NCI-H146 treated with DMSO at 0.1 percent for 48 hours (cell line): Measurements from ENCODE around the gene MYO1C.

ENCODE experiments used
- DNase-seq: peaks from one replicate; lab custom pipeline; 2025; ENCODE audit not compliant: unreplicated experiment; lab: John Stamatoyannopoulos, UW

MYO1C gene

DNA sequence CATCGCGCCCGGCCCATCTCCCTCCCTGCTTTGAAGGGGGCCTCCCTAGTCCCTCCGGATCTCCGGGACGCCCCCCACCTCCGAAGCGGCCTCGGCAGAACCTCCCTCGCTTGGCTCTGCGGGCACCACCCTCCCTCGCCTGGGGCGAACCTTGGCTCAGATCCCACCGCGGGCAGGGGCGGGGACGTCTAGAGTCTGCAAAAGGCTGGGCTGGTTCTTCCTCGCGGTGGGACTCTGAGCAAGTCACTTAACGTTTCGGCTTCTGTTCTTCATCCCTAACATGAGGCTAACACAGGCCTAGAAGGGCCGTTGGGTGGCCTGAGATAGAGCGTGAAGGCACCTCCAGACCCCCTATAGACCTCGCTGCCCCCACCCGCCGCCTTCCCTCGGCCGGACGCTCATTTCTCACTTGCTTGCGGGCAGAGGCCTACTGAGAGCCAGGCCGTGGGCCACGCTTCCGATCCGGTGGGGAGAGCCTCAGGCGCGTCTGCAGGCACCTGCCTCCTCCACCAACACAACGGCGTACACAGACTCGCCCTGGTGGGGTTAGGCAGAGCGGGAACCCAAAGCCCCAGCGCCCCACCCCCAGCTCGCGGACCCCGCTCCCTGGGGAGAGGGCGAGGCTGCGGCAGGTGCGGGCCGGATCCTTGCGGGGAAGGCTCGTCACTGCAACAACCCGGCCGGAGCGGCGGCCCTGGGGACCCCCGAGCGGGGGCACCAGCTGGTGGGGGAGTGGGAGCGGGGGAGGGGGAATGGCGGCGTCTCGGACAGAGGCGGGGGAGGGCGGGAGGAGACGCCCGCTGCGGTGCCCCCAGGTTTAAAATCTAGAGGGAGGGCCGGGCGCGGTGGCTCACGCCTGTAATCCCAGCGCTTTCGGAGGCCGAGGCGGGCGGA, 5.4 kb downstream of the MYO1C start:
- peak; percentile 79 for DNase-seq

DNA sequence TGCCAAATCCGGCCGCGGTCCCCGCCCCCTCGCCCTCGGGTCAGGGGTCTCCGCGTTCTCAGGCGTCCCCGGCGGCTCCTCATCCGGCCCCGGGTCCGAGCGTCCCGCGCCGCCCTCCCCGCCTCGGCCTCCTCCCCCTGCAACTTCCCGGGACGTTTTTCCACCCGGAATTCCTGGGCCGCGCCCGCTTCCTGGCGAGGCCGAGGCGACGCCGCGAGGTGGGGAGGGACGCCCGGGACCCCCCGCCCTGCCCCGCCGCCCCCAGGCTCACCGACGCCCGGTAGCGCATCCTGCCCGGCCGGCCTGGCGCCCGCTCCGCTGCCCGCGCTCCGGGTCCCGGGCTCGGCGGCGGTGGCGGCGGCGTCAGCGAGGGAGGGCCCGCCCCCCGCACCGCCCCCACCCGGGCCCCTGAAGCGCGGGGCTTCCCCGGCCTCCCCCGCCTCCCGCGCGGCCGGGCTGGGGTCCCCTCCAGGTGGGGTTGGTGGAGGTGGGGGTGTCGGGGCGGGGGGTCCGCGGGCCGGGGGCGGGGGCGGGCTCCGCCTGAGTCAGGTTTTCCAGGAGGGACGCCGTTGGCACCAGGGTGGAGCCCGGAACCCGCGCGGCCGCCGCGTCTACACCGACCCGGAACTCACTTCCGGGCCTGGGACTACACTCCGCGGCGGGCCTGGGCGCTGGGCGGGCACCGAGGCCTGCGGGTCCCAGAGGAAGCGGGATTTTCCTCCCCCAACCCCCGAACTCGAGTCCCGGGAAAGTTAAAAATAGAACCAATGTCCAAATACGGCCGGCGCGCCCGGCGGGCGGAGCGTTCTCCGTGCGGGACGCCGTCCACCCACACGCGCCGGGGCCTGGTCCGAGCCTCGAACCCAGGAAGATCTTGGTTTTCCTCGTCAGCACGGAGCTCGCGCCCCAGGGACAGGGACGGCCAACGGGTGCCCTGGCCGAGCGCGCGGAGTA, 6.8 kb downstream of the MYO1C start:
- DNase-seq = no peak

DNA sequence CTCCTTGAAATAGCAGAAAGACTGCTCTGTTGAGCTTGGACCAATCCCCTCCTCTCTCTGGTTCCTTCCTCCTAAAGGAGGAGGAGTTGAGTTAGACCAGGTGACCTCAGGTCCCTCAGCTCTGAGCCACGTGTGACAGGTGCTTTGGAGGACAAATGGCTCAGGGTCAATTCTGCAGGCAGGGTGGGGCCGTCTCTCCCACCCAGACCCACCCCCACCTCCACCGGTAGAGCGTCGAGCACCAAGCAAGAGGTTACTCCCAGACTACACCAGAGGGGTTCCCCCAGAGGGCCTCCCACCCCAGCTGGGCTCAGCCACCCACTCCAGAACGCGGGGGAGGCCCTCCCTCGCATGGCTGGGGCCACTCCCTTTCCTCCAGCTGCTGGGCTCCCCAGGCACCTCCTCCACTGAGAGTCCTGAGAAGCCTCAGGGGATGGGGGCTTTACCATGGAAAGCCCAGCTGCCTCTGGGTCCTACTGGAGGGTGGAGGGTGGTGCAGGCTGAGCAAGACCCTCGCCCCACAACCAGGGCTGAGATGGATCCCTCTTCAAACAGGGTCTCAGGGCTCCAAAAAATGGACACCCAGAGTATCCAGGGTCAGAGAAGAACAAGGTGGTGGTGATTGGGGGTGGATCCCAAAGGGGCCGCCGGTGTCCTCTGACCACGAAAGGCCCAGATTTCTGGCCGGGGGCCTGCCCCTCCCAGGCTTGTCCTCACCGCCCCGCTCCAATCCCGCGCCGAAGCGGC, 7.6 kb downstream of the MYO1C start:
- DNase-seq = peak; percentile 50

DNA sequence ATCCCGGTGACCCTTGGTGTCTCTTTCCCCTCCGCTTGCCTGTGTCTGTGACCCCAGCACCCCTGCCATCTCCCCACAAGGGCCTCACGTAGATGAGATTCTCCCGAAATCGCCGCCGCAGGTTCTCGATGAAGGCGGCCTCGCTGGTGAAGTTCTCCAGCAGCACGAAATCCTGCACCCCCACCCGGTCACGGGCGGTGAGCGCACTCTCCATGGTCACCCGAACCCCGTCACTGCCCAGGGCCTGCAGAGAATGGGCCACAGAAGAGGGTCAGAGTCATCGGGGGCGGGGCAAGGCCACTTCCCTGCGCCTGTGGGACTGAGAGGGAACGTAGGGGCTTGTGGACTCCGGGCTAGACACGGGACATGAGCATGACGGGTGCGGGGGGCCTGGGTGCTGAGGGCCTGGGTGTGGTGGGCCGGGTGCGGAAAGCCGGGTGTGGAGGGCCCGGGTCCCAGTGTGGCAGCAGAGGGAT, 8.4 kb downstream of the MYO1C start:
- DNase-seq = no peak

DNA sequence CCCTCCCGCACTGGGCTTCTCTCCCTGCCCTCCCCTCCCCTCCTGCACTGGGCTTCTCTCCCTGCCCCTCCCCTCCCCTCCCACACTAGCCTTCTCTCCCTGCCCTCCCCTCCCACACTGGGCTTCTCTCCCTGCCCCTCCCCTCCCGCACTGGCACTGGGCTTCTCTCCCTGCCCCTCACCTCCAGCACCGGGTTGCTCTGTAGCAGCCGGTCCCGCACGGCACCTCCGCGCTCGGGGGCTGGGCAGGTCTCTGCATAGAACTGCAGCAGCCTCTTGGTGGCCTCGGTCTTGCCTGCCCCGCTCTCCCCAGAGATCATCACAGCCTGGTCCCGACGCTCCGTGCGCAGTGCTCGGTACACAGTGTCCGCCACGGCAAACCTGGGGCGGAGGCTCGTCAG, 9.8 kb downstream of the MYO1C start:
- no peak for DNase-seq

DNA sequence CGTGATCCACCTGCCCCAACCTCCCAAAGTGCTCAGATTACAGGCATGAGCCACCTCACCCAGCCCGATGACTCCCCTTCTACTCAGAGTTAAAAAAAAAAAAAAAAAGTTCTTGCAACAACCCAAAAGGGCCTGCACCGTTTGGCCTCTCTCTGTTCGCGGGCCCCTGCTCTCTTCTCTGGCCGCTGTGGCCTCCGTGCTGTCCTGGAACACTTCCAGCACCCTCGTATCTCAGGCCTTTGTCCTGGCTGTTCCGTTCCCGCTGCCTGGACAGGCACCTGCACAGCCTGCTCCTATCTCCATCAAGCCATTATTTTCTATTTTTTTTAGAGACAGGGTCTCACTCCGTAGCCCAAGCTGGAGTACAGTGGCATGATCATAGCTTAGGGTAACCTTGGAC, 10.8 kb downstream of the MYO1C start:
- no peak for DNase-seq

DNA sequence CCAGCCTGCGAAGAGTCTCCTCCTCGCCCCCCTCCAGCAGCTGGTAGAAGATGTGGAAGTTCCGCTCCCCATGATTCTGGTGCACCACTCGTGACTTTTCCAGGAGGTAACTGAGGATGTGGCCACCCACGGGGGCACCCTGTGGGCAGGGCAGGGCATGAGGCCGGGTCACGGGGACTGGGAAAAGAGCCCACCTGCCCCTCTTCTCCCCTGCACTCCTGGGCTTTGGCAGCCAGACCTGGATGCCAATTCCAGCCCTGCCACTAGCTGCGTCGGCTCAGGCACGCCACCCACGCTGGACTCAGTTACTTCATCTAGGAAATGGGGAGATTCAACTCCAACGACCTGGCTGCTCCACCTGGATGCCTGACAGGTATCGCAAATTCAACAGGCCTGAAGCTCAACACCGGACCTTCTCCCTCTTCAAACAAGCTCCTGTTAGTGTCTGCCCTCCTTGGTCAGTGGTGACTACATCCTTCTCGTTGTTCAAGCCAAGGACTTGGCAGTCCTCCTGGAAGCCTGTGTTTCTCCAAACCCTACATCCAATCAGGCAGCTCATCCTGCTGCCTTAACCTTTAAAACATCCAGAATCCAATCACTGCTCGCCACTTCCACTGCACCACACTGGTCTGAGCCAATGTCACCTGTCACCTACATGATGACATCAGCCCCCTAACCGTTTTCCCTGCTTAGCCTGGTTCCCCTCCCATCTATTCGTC, 11.6 kb downstream of the MYO1C start:
- DNase-seq = no peak

DNA sequence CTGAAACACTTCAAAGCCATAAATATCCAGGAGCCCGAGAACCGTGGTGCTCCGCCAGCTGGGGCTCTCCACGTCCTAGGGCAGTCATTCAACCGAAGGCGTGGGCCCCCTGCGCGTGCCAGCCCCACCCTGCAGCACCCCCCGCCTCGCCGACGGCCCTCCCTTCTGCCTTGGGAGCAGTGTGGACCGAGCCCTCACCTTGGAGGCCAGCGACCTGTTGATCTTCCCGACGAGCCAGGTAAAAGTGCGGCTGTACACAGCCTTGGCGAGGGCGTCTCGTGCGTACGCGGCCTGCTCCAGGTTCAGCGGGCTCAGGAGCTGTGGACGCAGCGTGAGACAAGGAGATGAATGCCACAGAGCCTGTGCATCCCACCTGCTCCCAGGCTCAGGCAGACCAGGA, 14.1 kb downstream of the MYO1C start:
- DNase-seq = no peak

DNA sequence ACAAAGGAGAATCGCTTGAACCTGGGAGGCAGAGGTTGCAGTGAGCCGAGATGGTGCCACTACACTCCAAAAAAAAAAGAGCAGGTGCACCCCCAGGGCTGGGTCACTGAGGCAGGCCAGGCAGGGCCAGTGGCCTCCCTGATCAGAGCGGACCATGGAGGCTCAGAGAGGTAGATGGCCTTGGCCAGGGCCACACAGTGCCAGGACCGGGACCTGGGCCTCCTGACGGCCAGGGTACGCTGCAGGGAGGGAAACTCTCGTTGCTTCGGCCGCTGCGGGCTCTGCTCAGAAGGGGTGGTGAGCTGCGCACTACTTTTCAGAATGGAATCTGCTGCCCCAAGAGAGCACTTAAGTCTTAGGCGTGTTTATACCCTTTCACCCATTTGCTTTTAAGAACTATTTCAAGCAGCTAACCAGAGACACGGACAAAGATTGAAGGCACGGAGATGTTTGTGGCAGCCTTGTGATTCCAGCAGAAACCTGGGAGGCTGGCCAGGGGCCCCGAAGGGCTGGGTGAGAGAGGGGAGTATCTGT, 17.1 kb downstream of the MYO1C start:
- DNase-seq = no peak

DNA sequence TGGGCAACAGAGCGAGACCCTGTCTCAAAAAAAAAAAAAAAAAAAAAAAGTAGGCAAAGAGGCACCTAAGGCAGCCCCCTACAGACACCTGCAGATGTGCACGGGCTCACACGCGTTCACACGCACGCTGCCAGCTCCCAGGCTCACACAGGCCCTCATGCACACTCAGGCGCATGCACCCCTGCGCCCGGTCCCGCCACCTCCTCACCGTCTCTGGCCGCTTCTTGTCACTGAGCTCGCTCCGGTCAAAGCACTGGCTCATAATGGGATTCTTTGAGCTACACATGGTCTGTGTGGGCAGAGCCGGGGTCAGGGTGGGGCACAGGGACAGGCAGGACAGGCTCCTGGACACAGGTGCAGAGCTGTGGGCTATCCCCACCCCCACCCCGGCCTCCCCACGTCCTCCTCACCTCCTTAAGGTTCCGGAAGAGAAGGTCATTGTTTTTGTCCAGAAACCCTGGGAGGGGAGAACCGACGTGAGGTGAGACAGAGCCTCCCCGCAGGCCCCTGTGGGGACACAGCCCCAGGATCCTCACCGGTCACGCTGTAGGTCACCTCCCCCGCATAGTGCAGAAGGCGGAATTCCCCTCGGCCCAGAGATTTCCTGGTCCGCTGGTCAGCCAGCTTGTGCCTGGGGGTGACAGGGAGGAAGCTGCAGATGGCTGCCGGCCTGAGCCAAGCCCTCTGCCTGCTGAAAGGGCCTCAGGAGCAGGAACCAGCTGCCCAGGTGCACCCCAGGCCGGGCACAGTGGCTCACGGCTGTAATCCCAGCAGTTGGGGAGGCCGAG, 17.9 kb downstream of the MYO1C start:
- DNase-seq = no peak

DNA sequence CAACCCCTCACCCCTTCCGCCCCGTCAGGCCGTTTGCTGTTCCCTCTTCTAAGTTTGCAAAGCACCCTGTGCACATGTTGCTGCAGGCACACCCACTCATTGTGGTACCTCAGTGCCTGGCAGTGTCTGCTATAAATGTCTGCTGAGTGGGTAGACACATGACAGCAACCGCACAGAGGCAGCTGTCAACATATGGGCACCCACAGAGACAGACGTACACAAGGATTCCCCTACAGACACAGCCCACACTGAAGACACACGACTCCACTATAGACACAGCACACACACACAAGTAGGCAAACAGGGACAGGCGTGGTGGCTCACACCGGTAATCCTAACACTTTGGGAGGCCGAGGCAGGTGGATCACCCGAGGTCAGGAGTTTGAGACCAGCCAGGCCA, 18.6 kb downstream of the MYO1C start:
- no peak for DNase-seq

DNA sequence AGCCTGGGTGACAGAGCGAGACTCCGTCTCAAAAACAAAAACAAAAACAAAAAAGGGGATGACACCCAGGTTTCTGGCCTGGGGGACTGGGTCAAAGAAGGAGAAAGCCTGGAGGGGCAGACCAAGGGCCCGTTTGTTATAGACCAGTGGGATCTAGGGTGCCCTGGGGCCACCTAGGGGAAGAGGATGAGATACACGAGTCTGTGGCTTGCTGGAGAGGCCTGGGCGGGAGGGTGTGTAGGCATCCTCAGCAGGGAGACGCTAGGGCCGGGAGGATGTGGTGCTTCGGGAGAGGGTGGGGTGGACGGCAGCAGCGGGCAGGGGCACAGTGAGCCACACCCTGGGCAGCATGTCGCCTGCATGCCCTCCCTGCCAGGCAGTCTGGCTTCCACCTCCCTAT, 19.3 kb downstream of the MYO1C start:
- DNase-seq = no peak

DNA sequence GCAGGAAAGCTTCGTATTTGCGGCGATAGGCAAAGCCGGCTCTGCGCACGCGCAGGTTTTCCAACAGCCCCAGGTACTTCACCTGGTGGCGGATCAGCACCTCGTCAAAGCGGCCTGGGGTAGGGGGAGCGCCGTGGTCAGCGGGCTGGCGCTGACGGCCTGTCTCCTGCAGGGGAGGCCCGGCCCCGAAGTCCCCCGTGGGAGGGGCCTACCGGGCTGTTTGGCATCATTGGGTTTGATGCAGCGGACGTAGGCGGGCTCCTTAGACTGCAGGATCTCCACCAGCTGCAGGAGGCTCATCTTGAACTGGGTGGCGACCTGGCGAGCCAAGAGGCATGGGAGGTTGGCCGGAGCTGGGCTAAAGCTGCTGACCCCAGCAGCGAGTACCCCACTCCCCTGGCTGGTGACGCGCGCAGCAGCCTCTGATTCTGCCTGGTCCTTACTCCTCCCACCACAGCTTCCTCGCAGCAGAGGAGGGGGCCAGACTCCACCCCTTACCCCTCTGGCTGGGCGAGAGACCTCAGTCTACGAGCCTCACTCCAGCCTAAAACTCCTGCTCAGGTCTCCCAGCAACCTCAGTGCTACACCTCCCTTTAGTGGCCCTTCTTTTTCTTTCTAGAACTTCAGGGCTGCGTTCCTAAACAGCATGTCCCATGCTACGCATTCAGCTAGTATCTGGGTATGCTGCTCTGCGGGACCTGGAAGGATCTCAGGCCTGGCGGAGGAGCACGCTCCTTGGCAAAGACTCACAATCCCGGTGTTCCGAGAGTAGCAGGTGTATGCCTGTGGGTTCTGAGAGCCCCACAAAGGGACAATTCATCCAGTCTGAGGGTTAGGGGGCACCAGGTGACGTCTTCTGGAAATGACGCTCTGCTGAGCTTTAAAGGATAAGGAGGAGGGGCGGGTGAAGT, 20.3 kb downstream of the MYO1C start:
- no peak for DNase-seq

DNA sequence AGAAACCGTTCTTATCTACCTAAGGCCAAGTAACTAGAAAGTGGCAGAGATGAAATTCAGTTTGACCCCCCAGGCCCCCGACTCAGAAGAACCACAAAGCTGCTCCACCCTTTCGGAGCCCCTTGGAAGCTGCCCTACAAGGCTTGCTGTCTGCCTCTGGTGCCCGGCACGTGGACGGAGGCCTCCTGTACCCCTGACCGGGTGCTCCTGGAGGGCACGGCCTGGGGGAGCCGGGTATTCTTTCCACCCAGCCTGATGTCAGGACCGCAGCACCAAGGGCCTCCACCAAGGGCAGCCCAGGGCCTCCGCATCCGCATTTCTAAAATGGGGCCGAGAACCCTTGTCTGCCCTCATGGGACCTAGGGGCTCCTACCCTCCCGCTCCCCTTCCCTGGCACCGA, 21.0 kb downstream of the MYO1C start:
- no peak for DNase-seq

DNA sequence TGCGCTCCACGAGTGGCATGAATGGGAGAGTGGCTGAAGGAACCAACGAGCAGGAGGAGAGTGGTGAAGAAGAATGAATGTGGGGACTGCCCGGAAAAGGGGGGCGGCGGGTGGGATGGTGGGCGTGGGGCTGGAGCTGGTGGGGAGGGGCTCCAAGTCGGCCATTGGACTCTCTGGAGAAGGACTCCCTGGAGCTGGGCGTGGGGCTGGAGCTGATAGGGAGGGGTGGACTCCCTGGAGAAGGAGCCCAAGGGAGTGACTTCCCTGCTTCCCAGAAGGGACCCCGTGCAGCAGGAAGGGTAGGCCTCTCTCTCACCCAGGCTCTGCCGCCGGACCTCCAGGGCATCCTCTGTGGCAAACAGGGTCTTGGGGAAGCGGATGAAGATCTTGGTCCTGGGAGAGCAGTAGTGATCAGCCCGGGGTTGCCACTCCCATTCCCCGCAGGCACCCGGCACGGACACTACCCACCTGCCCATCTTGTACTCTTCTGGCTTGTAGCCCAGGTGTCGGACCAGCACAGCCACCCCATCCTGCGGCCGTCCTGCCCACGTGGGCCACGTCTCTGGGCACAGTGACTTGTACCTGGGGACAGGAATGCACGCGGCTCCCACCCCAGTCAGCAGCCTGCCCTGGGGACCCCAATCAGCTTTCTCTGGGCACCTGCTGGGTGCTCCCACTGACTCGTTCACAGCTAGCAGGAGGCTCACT, 21.6 kb downstream of the MYO1C start:
- DNase-seq = no peak

DNA sequence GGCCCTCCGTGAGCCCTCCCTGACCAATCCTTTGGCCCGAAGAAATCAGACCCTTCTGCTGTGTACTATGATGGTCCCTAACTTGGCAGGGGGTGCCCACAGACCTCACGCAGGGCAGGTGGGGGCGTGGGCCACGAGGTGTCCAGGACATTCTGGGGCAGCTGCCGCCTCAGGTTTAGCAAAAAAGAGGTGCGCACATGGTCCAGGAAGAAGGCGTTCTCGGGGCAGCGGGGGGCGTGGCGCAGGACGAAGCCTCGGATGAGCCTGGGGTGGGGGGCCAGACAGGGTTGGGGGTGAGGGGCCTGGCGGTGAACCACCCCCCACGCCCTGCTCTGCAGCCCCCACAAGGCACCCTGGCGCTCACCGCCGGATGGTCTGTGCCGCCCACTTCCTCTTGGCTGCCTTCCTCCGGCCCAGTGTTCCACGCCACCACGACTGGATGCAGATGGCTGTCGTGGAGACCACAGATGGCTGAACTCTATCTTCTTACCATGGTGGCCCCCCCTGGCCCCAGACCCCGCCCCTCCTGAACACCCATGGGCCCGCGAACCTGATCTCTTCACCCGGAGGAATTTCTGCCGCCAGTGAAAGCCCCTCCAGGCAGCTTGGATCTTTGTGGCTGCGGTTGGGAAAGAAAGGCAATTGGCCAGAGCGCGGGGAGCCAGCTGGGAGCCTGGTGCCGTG, 22.3 kb downstream of the MYO1C start:
- no peak for DNase-seq

DNA sequence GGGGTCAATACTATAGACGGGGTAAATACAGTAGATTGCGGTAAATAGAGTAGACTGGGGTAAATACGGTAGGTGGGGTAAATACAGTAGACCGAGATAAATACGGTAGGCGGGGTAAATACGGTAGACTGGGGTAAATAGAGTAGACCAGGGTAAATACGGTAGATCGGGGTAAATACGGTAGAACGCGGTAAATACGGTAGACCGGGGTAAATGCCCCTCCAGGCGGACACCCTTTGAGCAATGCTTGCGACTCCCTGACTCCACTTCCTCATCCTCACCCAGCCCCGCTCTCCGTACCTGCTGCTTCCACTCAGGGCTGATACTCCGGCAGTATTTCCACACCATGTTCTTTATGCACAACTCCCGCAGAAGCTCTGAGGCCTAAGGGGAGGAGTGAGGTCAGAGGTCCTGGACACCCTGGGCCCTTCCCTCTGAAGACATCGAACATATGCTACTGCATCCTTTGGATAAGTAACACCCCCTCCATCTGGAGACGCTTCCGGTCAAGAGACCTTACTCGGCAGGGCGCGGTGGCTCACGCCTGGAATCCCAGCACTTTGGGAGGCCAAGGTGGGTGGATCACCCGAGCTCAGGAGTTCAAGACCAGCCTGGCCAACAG, 23.1 kb downstream of the MYO1C start:
- no peak for DNase-seq
